HCT116 (cell line): ENCODE measurements around the gene LASP1. TPM values are rescaled to one million over a fixed set of nuclear protein-coding genes. Genes with fewer than 3 reads are reported as not detected.

Experiments used
- ATAC-seq: fragments of 200-7000 bp; cut with Tn5 transposase; 2 replicates; pipeline ENCODE4 v1.9.1; 2020; ENCODE audit warnings: mild to moderate bottlenecking, moderate library complexity
- BruUV-seq: library from RNA; stranded (reverse); fragments of 400-500 nt; replicated peaks from 2 replicates; lab custom pipeline; 2021; lab: Mats Ljungman, UMichigan
- CTCF ChIA-PET: fragments of 300-600 bp; sonication (Branson Sonifier 250); formaldehyde crosslinking; loops from one replicate; lab custom pipeline; 2021; ENCODE audit warnings: antibody characterized with exemption; lab: Charles Lee
- POLR2A ChIA-PET: fragments of 300-600, 350-600 bp; sonication (Branson Sonifier 250); formaldehyde crosslinking; loops from one replicate; lab custom pipeline; 2021; ENCODE audit warnings: antibody characterized with exemption; lab: Charles Lee
- RAD21 ChIA-PET, 2 experiments: fragments of 300-600 bp; sonication (Branson Sonifier 250); formaldehyde crosslinking; loops; one replicate each; lab custom pipeline; 2023; ENCODE audit warnings: low total read pairs in 2 of 2; ENCODE audit not compliant: uncharacterized antibody in 2 of 2, unreplicated experiment in 2 of 2, low non-redundant PET in 1 of 2; lab: Charles Lee
- DNase-seq: peaks from one replicate; pipeline ENCODE4 v3.0.0-alpha.2; 2010; ENCODE audit warnings: low read depth, low spot score
- H2AFZ ChIP-seq: fragments of 200-600 bp; shearing (Covaris generic), sonication (generic); 2 replicates; pipeline ENCODE4 v1.6.1; 2017; ENCODE audit warnings: low read depth, mixed run types, mixed read lengths, antibody characterized with exemption, low read length; ENCODE audit not compliant: poor library complexity, severe bottlenecking
- H3K27ac ChIP-seq: 2 replicates; pipeline ENCODE4 v1.5.1; 2012; ENCODE audit warnings: low read depth, low read length
- H3K27me3 ChIP-seq: fragments of 200-600 bp; sonication (generic); 2 replicates; pipeline ENCODE4 v1.6.1; 2016; ENCODE audit warnings: mixed run types, low read length, mixed read lengths; ENCODE audit not compliant: insufficient read depth
- H3K36me3 ChIP-seq, 2 experiments: fragments of 200-500 bp in 1 of 2; fragments of 200-600 bp in 1 of 2; sonication (Bioruptor generic) in 1 of 2; sonication (generic) in 1 of 2; 2 replicates each; pipeline versions ENCODE4 v1.5.1 to v1.6.1; 2014 to 2016; ENCODE audit warnings: low read length in 2 of 2, inconsistent platforms in 1 of 2, mixed read lengths in 1 of 2, mixed run types in 1 of 2; ENCODE audit not compliant: insufficient read depth in 2 of 2, control insufficient read depth in 1 of 2
- H3K4me1 ChIP-seq, 2 experiments: fragments of 200-600 bp in 1 of 2; sonication (generic) in 1 of 2; 2 replicates each; pipeline versions ENCODE4 v1.5.1 to v1.6.1; 2012 to 2017; ENCODE audit warnings: low read length in 2 of 2, inconsistent platforms in 1 of 2, mild to moderate bottlenecking in 1 of 2, mixed read lengths in 1 of 2, mixed run types in 1 of 2, moderate library complexity in 1 of 2; ENCODE audit not compliant: insufficient read depth in 2 of 2, control insufficient read depth in 1 of 2
- H3K4me2 ChIP-seq: fragments of 200-600 bp; sonication (generic); 2 replicates; pipeline ENCODE4 v1.6.1; 2017; ENCODE audit warnings: mixed run types, low read length, mixed read lengths
- H3K4me3 ChIP-seq, 2 experiments: fragments of 200-600 bp in 1 of 2; sonication (generic) in 1 of 2; replicated peaks in 1 of 2; 2 replicates each; pipeline ENCODE4 v1.5.1; 2011 to 2016; ENCODE audit warnings: low read length in 2 of 2, control low read depth in 1 of 2, low read depth in 1 of 2, mild to moderate bottlenecking in 1 of 2, mixed read lengths in 1 of 2, mixed run types in 1 of 2
- H3K79me2 ChIP-seq: fragments of 200-600 bp; sonication (generic); 2 replicates; pipeline ENCODE4 v1.6.1; 2017; ENCODE audit warnings: mild to moderate bottlenecking, mixed run types, low read length, moderate library complexity, mixed read lengths; ENCODE audit not compliant: insufficient read depth
- H3K9ac ChIP-seq: fragments of 200-600 bp; sonication (generic); 2 replicates; pipeline ENCODE4 v1.6.1; 2016; ENCODE audit warnings: low read length, mixed read lengths
- H3K9me2 ChIP-seq: fragments of 200-600 bp; sonication (generic), shearing (Covaris generic); 2 replicates; pipeline ENCODE4 v1.6.1; 2017; ENCODE audit warnings: mixed run types, mild to moderate bottlenecking, moderate library complexity; ENCODE audit not compliant: insufficient read depth
- H3K9me3 ChIP-seq, 2 experiments: fragments of 200-500 bp in 1 of 2; fragments of 200-600 bp in 1 of 2; sonication (Bioruptor generic) in 1 of 2; sonication (generic) in 1 of 2; 2 replicates each; pipeline ENCODE4 v1.6.1; 2014 to 2017; ENCODE audit warnings: low read length in 2 of 2, mixed read lengths in 2 of 2, inconsistent platforms in 1 of 2, low read depth in 1 of 2, mild to moderate bottlenecking in 1 of 2, mixed run types in 1 of 2, moderate library complexity in 1 of 2; ENCODE audit not compliant: control insufficient read depth in 1 of 2, insufficient read depth in 1 of 2
- H4K20me1 ChIP-seq: fragments of 200-600 bp; sonication (generic), shearing (Covaris generic); 2 replicates; pipeline ENCODE4 v1.6.1; 2017; ENCODE audit warnings: mixed run types, mild to moderate bottlenecking, moderate library complexity; ENCODE audit not compliant: insufficient read depth
- CBX3 ChIP-seq: IDR thresholded peaks from 2 replicates; pipeline ENCODE4 v1.6.1; 2012; ENCODE audit warnings: low read depth
- CEBPB ChIP-seq: IDR thresholded peaks from 2 replicates; pipeline ENCODE4 v1.6.1; 2012; ENCODE audit warnings: low read depth
- EGR1 ChIP-seq: IDR thresholded peaks from 2 replicates; pipeline ENCODE4 v1.6.1; 2012; ENCODE audit warnings: low read depth
- ELF1 ChIP-seq: IDR thresholded peaks from 2 replicates; pipeline ENCODE4 v1.6.1; 2012; ENCODE audit warnings: low read depth, borderline replicate concordance
- EZH2 ChIP-seq: fragments of 200-600 bp; sonication (generic); IDR thresholded peaks from 2 replicates; pipeline ENCODE4 v1.6.1; 2017; ENCODE audit warnings: antibody characterized with exemption, mixed run types
- EZH2phosphoT487 ChIP-seq: fragments of 200-600 bp; IDR thresholded peaks from 2 replicates; pipeline ENCODE4 v1.6.1; 2018; ENCODE audit warnings: antibody characterized with exemption, borderline replicate concordance
- JUND ChIP-seq: IDR thresholded peaks from 2 replicates; pipeline ENCODE4 v1.6.1; 2012
- POLR2A ChIP-seq: IDR thresholded peaks from 2 replicates; pipeline ENCODE4 v1.7.0; 2011; ENCODE audit warnings: borderline replicate concordance; ENCODE audit not compliant: insufficient read depth, insufficient read length; ENCODE audit errors: extremely low read depth
- POLR2AphosphoS5 ChIP-seq: IDR thresholded peaks from 2 replicates; pipeline ENCODE4 v1.6.1; 2011; ENCODE audit warnings: mild to moderate bottlenecking, low read depth, low read length, moderate library complexity
- RAD21 ChIP-seq: IDR thresholded peaks from 2 replicates; pipeline ENCODE4 v1.6.1; 2012; ENCODE audit warnings: low read depth, mild to moderate bottlenecking
- SIN3A ChIP-seq: IDR thresholded peaks from 2 replicates; pipeline ENCODE4 v1.6.1; 2012; ENCODE audit warnings: low read depth
- SP1 ChIP-seq: IDR thresholded peaks from 2 replicates; pipeline ENCODE4 v1.6.1; 2012; ENCODE audit warnings: low read depth
- SRF ChIP-seq: IDR thresholded peaks from 2 replicates; pipeline ENCODE4 v1.6.1; 2012; ENCODE audit warnings: low read depth
- TCF7L2 ChIP-seq: IDR thresholded peaks from 2 replicates; pipeline ENCODE4 v1.7.0; 2011; ENCODE audit warnings: borderline replicate concordance, inconsistent platforms; ENCODE audit not compliant: insufficient read depth, insufficient read length; ENCODE audit errors: extremely low read depth
- ZFX ChIP-seq: fragments of 450-650 bp; IDR thresholded peaks from 2 replicates; pipeline ENCODE4 v1.6.1; 2017
- ZNF274 ChIP-seq: fragments of 200-500 bp; sonication (Bioruptor generic); IDR thresholded peaks from 2 replicates; pipeline ENCODE4 v1.6.1; 2014; ENCODE audit warnings: mild to moderate bottlenecking, low read depth, low read length, inconsistent platforms
- intact Hi-C: fragments of 100-400 bp; cut with micrococcal nuclease; formaldehyde crosslinking; loops from 2 replicates; pipeline ENCODE4 v1.10.0; 2022
- total RNA-seq: library from RNA; stranded (reverse); gene quantifications from one replicate; pipeline ENCODE4 v1.2.1, GENCODE V29; 2021; ENCODE audit not compliant: unreplicated experiment
- TF ChIP-seq, protein P1 (sequence below), 3 experiments: fragments of 200-600 bp in 1 of 3; sonication (generic) in 1 of 3; IDR thresholded peaks in 2 of 3; conservative IDR thresholded peaks in 1 of 3; 2 replicates each; pipeline ENCODE4 v1.5.1; 2012 to 2017; ENCODE audit warnings: low read depth in 2 of 3, low read length in 2 of 3, antibody characterized with exemption in 1 of 3, borderline replicate concordance in 1 of 3, control low read depth in 1 of 3, mild to moderate bottlenecking in 1 of 3, mixed read lengths in 1 of 3, mixed run types in 1 of 3, moderate library complexity in 1 of 3; ENCODE audit not compliant: insufficient read depth in 1 of 3
- TF ChIP-seq, protein P2 (sequence below): IDR thresholded peaks from 2 replicates; pipeline ENCODE4 v1.6.1; 2012
- TF ChIP-seq, protein P3 (sequence below): IDR thresholded peaks from 2 replicates; pipeline ENCODE4 v1.6.1; 2012
- TF ChIP-seq, protein P4 (sequence below): IDR thresholded peaks from 2 replicates; pipeline ENCODE4 v1.6.1; 2011; ENCODE audit warnings: mild to moderate bottlenecking, low read length, moderate library complexity; ENCODE audit not compliant: insufficient replicate concordance; ENCODE audit errors: extremely low read depth

Gene LASP1
- total RNA-seq, 1 experiment from 2014 or later, result 149 TPM

DNA sequence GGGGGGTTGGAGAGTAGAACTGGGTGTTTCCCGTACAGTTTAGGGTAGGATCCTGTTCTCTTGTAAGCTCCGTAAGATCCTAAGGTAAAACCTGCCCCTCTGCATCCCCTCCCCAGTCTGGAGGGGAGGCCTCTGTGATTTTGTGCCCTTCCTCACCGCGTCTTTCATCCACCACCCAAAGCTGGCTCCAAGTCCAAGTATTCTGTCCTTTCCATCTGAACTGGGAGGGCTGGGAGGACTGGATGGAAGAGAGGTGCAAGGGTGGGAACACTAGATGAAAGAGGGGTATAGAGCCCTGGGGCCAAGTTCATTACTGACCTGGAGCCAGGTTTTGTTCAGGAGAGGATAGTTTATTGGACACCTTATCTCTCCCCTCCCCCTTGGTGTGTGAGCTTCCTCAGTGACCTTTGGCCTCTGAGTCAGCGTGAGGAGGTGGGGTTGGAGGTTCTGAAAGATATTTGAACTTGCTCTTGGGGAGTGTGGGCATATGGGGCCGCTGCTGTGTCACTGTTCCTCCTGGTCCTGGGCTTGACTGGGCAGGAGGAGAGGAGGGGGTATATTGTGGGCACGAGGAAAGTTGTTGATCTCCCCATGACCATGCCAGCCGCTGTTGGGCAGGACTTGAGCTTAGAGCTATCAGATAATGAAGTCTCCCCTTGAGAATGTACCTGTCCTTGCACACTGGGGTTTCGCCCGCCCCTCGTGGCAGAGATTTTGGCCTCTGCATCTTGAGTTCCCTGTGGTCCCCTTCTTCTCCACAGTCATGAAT lies 1.6 kb downstream of the LASP1 start (continued):
- TF ChIP-seq, protein P1, sequence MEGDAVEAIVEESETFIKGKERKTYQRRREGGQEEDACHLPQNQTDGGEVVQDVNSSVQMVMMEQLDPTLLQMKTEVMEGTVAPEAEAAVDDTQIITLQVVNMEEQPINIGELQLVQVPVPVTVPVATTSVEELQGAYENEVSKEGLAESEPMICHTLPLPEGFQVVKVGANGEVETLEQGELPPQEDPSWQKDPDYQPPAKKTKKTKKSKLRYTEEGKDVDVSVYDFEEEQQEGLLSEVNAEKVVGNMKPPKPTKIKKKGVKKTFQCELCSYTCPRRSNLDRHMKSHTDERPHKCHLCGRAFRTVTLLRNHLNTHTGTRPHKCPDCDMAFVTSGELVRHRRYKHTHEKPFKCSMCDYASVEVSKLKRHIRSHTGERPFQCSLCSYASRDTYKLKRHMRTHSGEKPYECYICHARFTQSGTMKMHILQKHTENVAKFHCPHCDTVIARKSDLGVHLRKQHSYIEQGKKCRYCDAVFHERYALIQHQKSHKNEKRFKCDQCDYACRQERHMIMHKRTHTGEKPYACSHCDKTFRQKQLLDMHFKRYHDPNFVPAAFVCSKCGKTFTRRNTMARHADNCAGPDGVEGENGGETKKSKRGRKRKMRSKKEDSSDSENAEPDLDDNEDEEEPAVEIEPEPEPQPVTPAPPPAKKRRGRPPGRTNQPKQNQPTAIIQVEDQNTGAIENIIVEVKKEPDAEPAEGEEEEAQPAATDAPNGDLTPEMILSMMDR (IDR thresholded peaks at IDR 0.05 in 2 of 3, conservative IDR thresholded peaks at IDR 0.05 in 1 of 3; ENCODE audit: borderline replicate concordance in 1 of 3, insufficient read depth in 1 of 3, low read depth in 2 of 3, low read length in 2 of 3), result no peak
- TF ChIP-seq RAD21, result peak; percentile 66; the same call in 1 of the 2 replicates
- no peak for TF ChIP-seq ZFX
- peak; percentile 41 for TF ChIP-seq POLR2A
- TF ChIP-seq, protein P2, sequence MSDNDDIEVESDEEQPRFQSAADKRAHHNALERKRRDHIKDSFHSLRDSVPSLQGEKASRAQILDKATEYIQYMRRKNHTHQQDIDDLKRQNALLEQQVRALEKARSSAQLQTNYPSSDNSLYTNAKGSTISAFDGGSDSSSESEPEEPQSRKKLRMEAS, result peak; percentile 42; the same call in 1 of the 2 replicates
- no peak for TF ChIP-seq SRF
- peak; percentile 67 for TF ChIP-seq TCF7L2
- no peak for TF ChIP-seq EZH2phosphoT487
- TF ChIP-seq EGR1, result peak; percentile 47; the same call in 1 of the 2 replicates
- no peak for TF ChIP-seq EZH2
- peak; percentile 71 for TF ChIP-seq JUND

DNA sequence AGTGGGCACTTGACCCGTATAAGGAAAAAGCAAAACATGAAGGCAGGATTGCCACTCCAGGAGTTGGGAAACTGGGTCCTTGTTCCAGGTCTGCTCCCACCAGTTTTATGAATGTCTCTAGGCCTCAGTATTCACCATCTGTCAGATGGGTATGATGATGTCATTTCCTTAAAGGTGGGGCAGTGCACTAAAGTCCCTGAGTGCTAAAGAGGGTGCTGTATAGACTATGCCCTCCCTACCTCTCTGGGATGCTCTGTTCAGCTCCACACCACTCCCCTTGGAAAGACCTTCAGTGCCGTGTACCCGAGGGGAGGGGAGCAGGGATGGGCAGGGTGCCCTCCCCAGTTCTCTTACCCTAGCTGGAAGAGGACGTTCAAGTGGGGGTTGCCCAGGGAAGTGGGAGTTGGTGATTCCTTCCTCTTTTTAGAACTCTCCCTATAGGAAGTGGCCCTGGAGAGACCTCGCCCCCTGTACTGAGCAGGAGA lies 2.2 kb downstream of the LASP1 start:
- intact Hi-C loops, result no loop called here
- Histone ChIP-seq H3K79me2 (peaks cover 67% of the 10 kb centered on the region), H3K9me3 (no peaks in the 10 kb centered on the region), H2AFZ (no peak overlapping the region), H3K4me3 (peak overlapping the region; percentile 83 to 98), H3K9me2 (no peaks in the 10 kb centered on the region), H3K9ac (peak overlapping the region; percentile 74), H3K27me3 (no peaks in the 10 kb centered on the region), H3K27ac (peak overlapping the region; percentile 97), H3K4me1 (peaks cover 59 to 82% of the 10 kb centered on the region in 2 experiments), H3K36me3 (no peaks in the 10 kb centered on the region), H4K20me1 (no peaks in the 10 kb centered on the region), H3K4me2 (peak overlapping the region; percentile 85)
- ChIA-PET POLR2A (interaction anchor here (0.9 to 2.8 kb wide), 7 partner anchors 8 to 282 kb away, joined by 3 to 20 read pairs (median 5); partner anchors contain the start of genes CWC25 and RPL23), CTCF (interaction anchor here (0.8 to 1.6 kb wide), 4 partner anchors 11 to 293 kb away, joined by 3 to 4 read pairs (median 3); no protein-coding TSS in a partner anchor), RAD21 (interaction anchor here in 1 of 2 experiments (0.5 kb wide), 1 partner anchor 103 kb away, joined by 3 read pairs; no protein-coding TSS in a partner anchor)
- ATAC-seq (no peak), DNase-seq (no peak)
- BruUV-seq, result no TSS peak
- TF ChIP-seq SRF, result no peak
- no peak for TF ChIP-seq CEBPB
- no peak for TF ChIP-seq ZNF274
- no peak for TF ChIP-seq RAD21
- no peak for TF ChIP-seq CBX3
- TF ChIP-seq JUND, result no peak
- no peak for TF ChIP-seq ELF1
- no peak for TF ChIP-seq TCF7L2
- TF ChIP-seq, protein P3, sequence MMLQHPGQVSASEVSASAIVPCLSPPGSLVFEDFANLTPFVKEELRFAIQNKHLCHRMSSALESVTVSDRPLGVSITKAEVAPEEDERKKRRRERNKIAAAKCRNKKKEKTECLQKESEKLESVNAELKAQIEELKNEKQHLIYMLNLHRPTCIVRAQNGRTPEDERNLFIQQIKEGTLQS, result no peak
- TF ChIP-seq POLR2AphosphoS5, result no peak
- TF ChIP-seq, protein P4, sequence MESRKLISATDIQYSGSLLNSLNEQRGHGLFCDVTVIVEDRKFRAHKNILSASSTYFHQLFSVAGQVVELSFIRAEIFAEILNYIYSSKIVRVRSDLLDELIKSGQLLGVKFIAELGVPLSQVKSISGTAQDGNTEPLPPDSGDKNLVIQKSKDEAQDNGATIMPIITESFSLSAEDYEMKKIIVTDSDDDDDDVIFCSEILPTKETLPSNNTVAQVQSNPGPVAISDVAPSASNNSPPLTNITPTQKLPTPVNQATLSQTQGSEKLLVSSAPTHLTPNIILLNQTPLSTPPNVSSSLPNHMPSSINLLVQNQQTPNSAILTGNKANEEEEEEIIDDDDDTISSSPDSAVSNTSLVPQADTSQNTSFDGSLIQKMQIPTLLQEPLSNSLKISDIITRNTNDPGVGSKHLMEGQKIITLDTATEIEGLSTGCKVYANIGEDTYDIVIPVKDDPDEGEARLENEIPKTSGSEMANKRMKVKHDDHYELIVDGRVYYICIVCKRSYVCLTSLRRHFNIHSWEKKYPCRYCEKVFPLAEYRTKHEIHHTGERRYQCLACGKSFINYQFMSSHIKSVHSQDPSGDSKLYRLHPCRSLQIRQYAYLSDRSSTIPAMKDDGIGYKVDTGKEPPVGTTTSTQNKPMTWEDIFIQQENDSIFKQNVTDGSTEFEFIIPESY, result no peak
- no peak for TF ChIP-seq EGR1
- TF ChIP-seq SIN3A, result no peak
- no peak for TF ChIP-seq SP1
- TF ChIP-seq EZH2phosphoT487, result no peak
- TF ChIP-seq POLR2A, result no peak
- TF ChIP-seq EZH2, result no peak
